HUES48 (cell line): ENCODE data around the gene RAD18.

Experiments
- H3K27ac ChIP-seq: one replicate; pipeline ENCODE4 v1.7.0; 2013; ENCODE audit warnings: low read depth, low read length, inconsistent platforms
- H3K27me3 ChIP-seq: 2 replicates; pipeline ENCODE4 v1.6.1; 2013; ENCODE audit warnings: mild to moderate bottlenecking, low read length; ENCODE audit not compliant: control insufficient read depth, insufficient read depth
- H3K36me3 ChIP-seq: 2 replicates; pipeline ENCODE4 v1.6.1; 2013; ENCODE audit warnings: low read length; ENCODE audit not compliant: control insufficient read depth, insufficient read depth
- H3K4me1 ChIP-seq: 2 replicates; pipeline ENCODE4 v1.6.1; 2013; ENCODE audit warnings: mild to moderate bottlenecking, low read length; ENCODE audit not compliant: control insufficient read depth, insufficient read depth
- H3K4me3 ChIP-seq: 2 replicates; pipeline ENCODE4 v1.5.1; 2013; ENCODE audit warnings: mild to moderate bottlenecking, low read depth, low read length
- H3K9ac ChIP-seq: 2 replicates; pipeline ENCODE4 v1.6.1; 2013; ENCODE audit warnings: mild to moderate bottlenecking, low read depth, low read length, moderate library complexity
- H3K9me3 ChIP-seq: 2 replicates; pipeline ENCODE4 v1.6.1; 2013; ENCODE audit warnings: low read length; ENCODE audit not compliant: control insufficient read depth, insufficient read depth

RAD18 gene

GRCh38 chr3:8899876-8900460 lies 63.3 kb downstream of the RAD18 start:
- Histone ChIP-seq H3K27ac (no peak overlapping the region), H3K9ac (no peak overlapping the region), H3K27me3 (no peaks in the 10 kb centered on the region), H3K4me1 (no peaks in the 10 kb centered on the region), H3K4me3 (no peak overlapping the region), H3K9me3 (no peaks in the 10 kb centered on the region), H3K36me3 (peaks cover 41% of the 10 kb centered on the region)

- peaks cover 33% of the 10 kb centered on the region for H3K36me3 ChIP-seq
- H3K9ac ChIP-seq, result no peak overlapping the region
- no peak overlapping the region for H3K4me3 ChIP-seq
- H3K9me3 ChIP-seq, result no peaks in the 10 kb centered on the region
- no peaks in the 10 kb centered on the region for H3K27me3 ChIP-seq
- no peaks in the 10 kb centered on the region for H3K4me1 ChIP-seq
- H3K27ac ChIP-seq, result no peak overlapping the region
These were observed 67.4 kb downstream of the RAD18 start for GRCh38 chr3:8895829-8896228.

GRCh38 chr3:8893001-8893400 lies 70.3 kb downstream of the RAD18 start:
- Histone ChIP-seq H3K4me3 (no peak overlapping the region), H3K4me1 (no peaks in the 10 kb centered on the region), H3K36me3 (peaks cover 29% of the 10 kb centered on the region), H3K27ac (no peak overlapping the region), H3K9me3 (no peaks in the 10 kb centered on the region), H3K9ac (no peak overlapping the region), H3K27me3 (no peaks in the 10 kb centered on the region)

GRCh38 chr3:8891774-8892173 lies 71.5 kb downstream of the RAD18 start:
- Histone ChIP-seq H3K9ac (no peak overlapping the region), H3K36me3 (peaks cover 24% of the 10 kb centered on the region), H3K9me3 (no peaks in the 10 kb centered on the region), H3K4me3 (no peak overlapping the region), H3K4me1 (no peaks in the 10 kb centered on the region), H3K27me3 (no peaks in the 10 kb centered on the region), H3K27ac (no peak overlapping the region)

- peaks cover 23% of the 10 kb centered on the region; the same call in 1 of the 2 replicates for H3K36me3 ChIP-seq
- no peak overlapping the region for H3K27ac ChIP-seq
- H3K27me3 ChIP-seq, result no peaks in the 10 kb centered on the region
- no peaks in the 10 kb centered on the region for H3K4me1 ChIP-seq
- no peaks in the 10 kb centered on the region for H3K9me3 ChIP-seq
- no peak overlapping the region for H3K9ac ChIP-seq
- no peak overlapping the region for H3K4me3 ChIP-seq
These were observed 72.0 kb downstream of the RAD18 start for GRCh38 chr3:8891303-8891702.

GRCh38 chr3:8888301-8888915 lies 74.9 kb downstream of the RAD18 start:
- peaks cover 17% of the 10 kb centered on the region; the same call in 1 of the 2 replicates for H3K36me3 ChIP-seq
- H3K4me1 ChIP-seq, result no peaks in the 10 kb centered on the region
- no peak overlapping the region for H3K4me3 ChIP-seq
- no peak overlapping the region for H3K27ac ChIP-seq
- no peak overlapping the region for H3K9ac ChIP-seq
- H3K9me3 ChIP-seq, result no peaks in the 10 kb centered on the region
- no peaks in the 10 kb centered on the region for H3K27me3 ChIP-seq

GRCh38 chr3:8887435-8888300 lies 75.6 kb downstream of the RAD18 start:
- H3K4me3 ChIP-seq, result no peak overlapping the region
- no peaks in the 10 kb centered on the region for H3K9me3 ChIP-seq
- H3K9ac ChIP-seq, result no peak overlapping the region
- no peaks in the 10 kb centered on the region for H3K4me1 ChIP-seq
- H3K36me3 ChIP-seq, result peaks cover 17% of the 10 kb centered on the region; the same call in 1 of the 2 replicates
- no peaks in the 10 kb centered on the region for H3K27me3 ChIP-seq
- no peak overlapping the region for H3K27ac ChIP-seq

GRCh38 chr3:8886546-8886945 lies 76.7 kb downstream of the RAD18 start:
- H3K36me3 ChIP-seq, result peaks cover 17% of the 10 kb centered on the region; the same call in 1 of the 2 replicates
- H3K4me1 ChIP-seq, result peaks cover 6% of the 10 kb centered on the region; the same call in 1 of the 2 replicates
- no peaks in the 10 kb centered on the region for H3K9me3 ChIP-seq
- no peak overlapping the region for H3K9ac ChIP-seq
- H3K27me3 ChIP-seq, result no peaks in the 10 kb centered on the region
- no peak overlapping the region for H3K4me3 ChIP-seq
- H3K27ac ChIP-seq, result no peak overlapping the region

GRCh38 chr3:8885536-8886316 lies 77.5 kb downstream of the RAD18 start:
- Histone ChIP-seq H3K4me3 (no peak overlapping the region), H3K27me3 (no peaks in the 10 kb centered on the region), H3K9ac (no peak overlapping the region), H3K27ac (no peak overlapping the region), H3K36me3 (peaks cover 19% of the 10 kb centered on the region; the same call in 1 of the 2 replicates), H3K9me3 (no peaks in the 10 kb centered on the region), H3K4me1 (peaks cover 6% of the 10 kb centered on the region; the same call in 1 of the 2 replicates)

GRCh38 chr3:8884630-8885290 lies 78.5 kb downstream of the RAD18 start:
- no peak overlapping the region for H3K9ac ChIP-seq
- H3K27ac ChIP-seq, result no peak overlapping the region
- no peak overlapping the region for H3K4me3 ChIP-seq
- peaks cover 6% of the 10 kb centered on the region; the same call in 1 of the 2 replicates for H3K4me1 ChIP-seq
- peaks cover 20% of the 10 kb centered on the region; the same call in 1 of the 2 replicates for H3K36me3 ChIP-seq
- H3K27me3 ChIP-seq, result no peaks in the 10 kb centered on the region
- no peaks in the 10 kb centered on the region for H3K9me3 ChIP-seq
